ENCODE measurements around the gene SNRK.

- TF ChIP-seq CTCF (IDR thresholded peaks at IDR 0.05; ENCODE audit: insufficient read depth, low read length, poor library complexity, severe bottlenecking): no peak
- no peak for TF ChIP-seq EZH2phosphoT487 (conservative IDR thresholded peaks at IDR 0.05; ENCODE audit: low read length)
Measured at GRCh38 chr3:43364494-43364893, 78.2 kb downstream of the SNRK start.
